GM19023 (cell line): ENCODE measurements around the gene MYH2.
"Not testable (repeated sequence)": the region's sequence is repeated elsewhere in the genome, so short reads cannot be mapped to it uniquely, and the experiment has no call there.

ENCODE experiments used
- ATAC-seq: cut with Tn5 transposase; IDR thresholded peaks from one replicate; pipeline ENCODE4 v1.9.1; 2021; ENCODE audit warnings: mild to moderate bottlenecking, moderate library complexity; ENCODE audit not compliant: unreplicated experiment

Gene MYH2

GRCh38 chr17:10549096-10549842, at the start of gene MYH2:
Gene MYH2, minus strand, starts transcription at chr17:10549658. Its CDS starts 1,738 bp downstream, at chr17:10547920.
- no peak for ATAC-seq

GRCh38 chr17:10598621-10599020, 49.2 kb upstream of the MYH2 start:
- no peak for ATAC-seq

- ATAC-seq, result no peak
These were observed 40.2 kb upstream of the MYH2 start for GRCh38 chr17:10589553-10590145.

- no peak for ATAC-seq
These were observed 36.1 kb upstream of the MYH2 start for GRCh38 chr17:10585529-10585928.

GRCh38 chr17:10583834-10584233, 34.4 kb upstream of the MYH2 start:
- ATAC-seq, result no peak

- no peak for ATAC-seq
These were observed 29.8 kb upstream of the MYH2 start for GRCh38 chr17:10579270-10579669.

GRCh38 chr17:10574324-10574723, 24.9 kb upstream of the MYH2 start:
- ATAC-seq, result no peak

- no peak for ATAC-seq
These were observed 14.7 kb upstream of the MYH2 start for GRCh38 chr17:10563991-10564660.

GRCh38 chr17:10558049-10558448, 8.6 kb upstream of the MYH2 start:
- ATAC-seq, result no peak

GRCh38 chr17:10557422-10557821, 8.0 kb upstream of the MYH2 start:
- ATAC-seq, result no peak

GRCh38 chr17:10556301-10557005, 7.0 kb upstream of the MYH2 start:
- ATAC-seq, result no peak

- ATAC-seq, result no peak
These were observed 556 bp upstream of the MYH2 start for GRCh38 chr17:10550014-10550413.

- no peak for ATAC-seq
These were observed 2.1 kb downstream of the MYH2 start for GRCh38 chr17:10547351-10547750.

GRCh38 chr17:10543486-10543885, 6.0 kb downstream of the MYH2 start:
- not testable (repeated sequence) for ATAC-seq

- not testable (repeated sequence) for ATAC-seq
These were observed 8.3 kb downstream of the MYH2 start for GRCh38 chr17:10541179-10541578.

GRCh38 chr17:10532026-10532425, 17.4 kb downstream of the MYH2 start:
- ATAC-seq, result no peak

- no peak for ATAC-seq
These were observed 22.0 kb downstream of the MYH2 start for GRCh38 chr17:10527419-10527818.

GRCh38 chr17:10526517-10526916, 22.9 kb downstream of the MYH2 start:
- ATAC-seq, result no peak

GRCh38 chr17:10523064-10523463, 26.4 kb downstream of the MYH2 start:
- ATAC-seq, result no peak

GRCh38 chr17:10521949-10522348, 27.5 kb downstream of the MYH2 start:
- ATAC-seq, result no peak

GRCh38 chr17:10518271-10519037, 31.0 kb downstream of the MYH2 start, which contains the start of gene MYH1:
Gene MYH1, minus strand, starts transcription at chr17:10518542. Its CDS starts 1,900 bp downstream, at chr17:10516642.
- no peak for ATAC-seq
